Fibroblast of villous mesenchyme (primary cell): ENCODE results near the gene AUTS2. TPM values are rescaled to one million over a fixed set of nuclear protein-coding genes. Genes with fewer than 3 reads are reported as not detected.

Experiments
- DNase-seq: peaks from one replicate; pipeline ENCODE4 v3.0.0-alpha.2; 2010; ENCODE audit warnings: low read depth
- H3K4me3 ChIP-seq: 2 replicates; pipeline ENCODE4 v1.5.1; 2011; ENCODE audit warnings: low read depth, mild to moderate bottlenecking, low read length
- total RNA-seq: library from RNA; depleted of rRNA; stranded (reverse); fragments of >200 nt; gene quantifications from 2 replicates; pipeline ENCODE4 v1.2.3, GENCODE V29; 2012
- TF ChIP-seq, protein P1 (sequence below): IDR thresholded peaks from 2 replicates; pipeline ENCODE4 v1.5.1; 2012; ENCODE audit warnings: low read depth, mild to moderate bottlenecking, low read length; ENCODE audit not compliant: insufficient read depth

Gene AUTS2
- total RNA-seq, 1 donor, result 3.9 TPM

DNA sequence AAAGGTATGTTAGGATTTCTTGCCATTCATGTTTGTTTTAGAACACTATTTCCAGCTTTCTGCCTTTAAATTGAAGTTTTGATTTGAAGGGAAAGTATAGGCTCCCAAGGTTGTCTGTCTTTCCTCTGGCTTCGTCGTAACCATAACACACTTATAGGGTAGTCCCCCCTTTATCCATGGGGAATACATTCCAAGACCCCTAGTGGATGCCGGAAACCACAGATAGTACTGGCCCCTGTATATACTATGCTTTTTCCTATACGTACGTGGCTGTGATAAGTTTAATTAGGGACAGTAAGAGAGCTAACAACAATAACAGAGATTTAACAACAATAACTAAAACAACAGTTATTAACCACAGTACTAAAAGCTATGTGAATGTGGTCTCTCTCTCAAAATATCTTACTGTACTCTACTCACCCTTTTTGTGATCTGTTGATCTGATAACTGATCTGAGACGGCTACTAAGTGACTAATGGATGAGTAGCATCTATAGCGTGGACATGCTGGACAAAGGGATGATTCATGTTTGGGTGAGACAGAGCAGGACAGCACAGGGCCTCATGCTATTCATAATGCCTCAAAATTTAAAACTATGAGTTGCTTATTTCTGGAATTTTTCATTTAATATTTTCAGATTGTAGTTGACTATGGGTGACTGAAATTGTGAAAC, 273.1 kb downstream of the AUTS2 start:
- peak; percentile 9 for DNase-seq
- TF ChIP-seq, protein P1, sequence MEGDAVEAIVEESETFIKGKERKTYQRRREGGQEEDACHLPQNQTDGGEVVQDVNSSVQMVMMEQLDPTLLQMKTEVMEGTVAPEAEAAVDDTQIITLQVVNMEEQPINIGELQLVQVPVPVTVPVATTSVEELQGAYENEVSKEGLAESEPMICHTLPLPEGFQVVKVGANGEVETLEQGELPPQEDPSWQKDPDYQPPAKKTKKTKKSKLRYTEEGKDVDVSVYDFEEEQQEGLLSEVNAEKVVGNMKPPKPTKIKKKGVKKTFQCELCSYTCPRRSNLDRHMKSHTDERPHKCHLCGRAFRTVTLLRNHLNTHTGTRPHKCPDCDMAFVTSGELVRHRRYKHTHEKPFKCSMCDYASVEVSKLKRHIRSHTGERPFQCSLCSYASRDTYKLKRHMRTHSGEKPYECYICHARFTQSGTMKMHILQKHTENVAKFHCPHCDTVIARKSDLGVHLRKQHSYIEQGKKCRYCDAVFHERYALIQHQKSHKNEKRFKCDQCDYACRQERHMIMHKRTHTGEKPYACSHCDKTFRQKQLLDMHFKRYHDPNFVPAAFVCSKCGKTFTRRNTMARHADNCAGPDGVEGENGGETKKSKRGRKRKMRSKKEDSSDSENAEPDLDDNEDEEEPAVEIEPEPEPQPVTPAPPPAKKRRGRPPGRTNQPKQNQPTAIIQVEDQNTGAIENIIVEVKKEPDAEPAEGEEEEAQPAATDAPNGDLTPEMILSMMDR, result no peak
- no peak overlapping the region for H3K4me3 ChIP-seq

DNA sequence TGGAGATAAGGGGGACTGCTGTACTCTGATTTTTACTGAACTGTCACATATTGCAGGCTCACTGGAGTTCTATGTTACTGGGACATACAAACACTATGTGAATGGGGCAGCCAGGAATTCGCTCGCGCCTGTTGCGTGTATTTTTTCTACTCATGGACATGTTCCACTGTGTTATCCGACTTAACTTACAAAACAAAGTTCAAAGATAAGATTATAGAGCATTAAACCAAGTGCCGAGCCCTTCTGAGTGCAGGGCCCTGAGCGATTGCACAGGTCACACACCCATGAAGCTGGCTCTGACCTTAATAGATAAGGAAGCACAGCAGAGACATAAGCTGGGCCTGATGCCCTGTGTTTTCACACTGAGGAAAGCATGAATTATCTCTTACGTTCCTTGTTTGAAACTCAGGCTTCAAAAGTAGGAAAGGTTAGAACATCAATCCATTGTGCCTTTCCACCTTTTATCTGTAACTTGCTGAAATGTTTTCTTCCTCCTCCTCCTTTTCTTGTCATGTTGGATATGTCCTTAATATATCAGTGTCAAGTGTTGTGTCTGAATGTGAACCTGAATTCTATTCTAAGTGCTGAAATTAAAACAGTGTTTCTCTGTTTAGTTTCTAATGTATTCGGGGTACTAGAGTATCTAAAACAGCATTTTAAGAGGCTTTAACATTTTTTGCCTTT, 273.8 kb downstream of the AUTS2 start:
- TF ChIP-seq, protein P1, result no peak

DNA sequence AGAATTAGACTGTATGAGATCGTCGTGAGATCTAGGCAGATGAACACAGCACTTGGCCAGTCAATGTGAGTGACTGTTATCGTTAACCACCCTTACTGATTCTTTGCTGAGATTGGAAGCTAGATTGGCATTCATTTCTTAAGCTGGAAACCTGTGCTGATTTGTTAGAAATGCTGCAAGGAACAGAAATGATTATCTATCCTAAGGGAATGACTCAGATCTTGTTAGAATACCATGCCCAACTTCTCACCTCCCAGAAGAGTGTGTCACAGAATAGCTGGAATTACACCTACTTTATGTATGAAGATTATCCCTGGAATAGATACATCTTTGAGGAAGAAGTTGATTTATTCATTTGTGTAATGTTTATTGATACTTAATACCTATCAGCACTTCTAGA, 275.2 kb downstream of the AUTS2 start:
- DNase-seq, result no peak
- H3K4me3 ChIP-seq, result no peak overlapping the region
- TF ChIP-seq, protein P1, result no peak

More for the DNA sequence above, 273.8 kb downstream of the AUTS2 start:
- DNase-seq, result no peak
- no peak overlapping the region for H3K4me3 ChIP-seq

DNA sequence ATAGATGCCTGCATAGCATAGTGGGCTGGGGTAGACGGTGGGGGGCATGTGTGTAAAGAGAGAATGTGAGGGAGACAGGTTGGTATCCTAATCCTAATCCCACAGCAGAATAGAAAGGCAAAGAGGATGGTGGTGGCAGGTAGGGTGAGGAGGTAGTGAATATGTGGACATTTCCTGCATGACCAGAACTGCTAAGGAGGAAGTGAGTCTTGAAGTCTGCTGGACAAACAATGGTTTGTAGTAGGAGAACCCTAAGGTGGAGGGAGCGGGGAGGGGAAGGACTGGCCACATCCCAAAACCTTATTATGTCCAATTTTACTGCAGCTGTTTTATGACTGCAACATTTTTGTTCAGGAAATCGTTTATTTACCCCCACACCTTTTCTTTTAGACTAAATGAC, 279.7 kb downstream of the AUTS2 start:
- TF ChIP-seq, protein P1, result no peak

DNA sequence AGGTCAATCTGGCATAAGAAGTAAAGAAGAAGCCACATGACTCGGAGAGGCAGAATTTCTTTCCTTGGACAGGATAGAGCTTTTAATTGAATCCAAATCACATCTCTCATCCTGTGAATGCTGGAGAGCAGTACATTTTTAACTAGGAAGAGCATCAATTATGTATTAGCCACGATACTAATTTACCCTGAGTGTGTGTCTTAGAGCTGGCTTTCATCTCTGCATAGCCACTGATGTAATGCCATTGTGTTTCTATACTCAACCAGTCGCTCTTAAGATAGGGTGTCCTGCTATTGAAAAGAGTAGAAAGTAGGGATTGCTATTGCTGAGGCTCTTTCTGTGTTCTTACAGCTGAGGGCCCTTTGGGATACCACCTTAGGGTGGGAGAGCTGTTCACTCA, 280.3 kb downstream of the AUTS2 start:
- no peak for DNase-seq
- TF ChIP-seq, protein P1, result no peak

More for the DNA sequence above, 279.7 kb downstream of the AUTS2 start:
- H3K4me3 ChIP-seq, result no peak overlapping the region
- DNase-seq, result no peak

DNA sequence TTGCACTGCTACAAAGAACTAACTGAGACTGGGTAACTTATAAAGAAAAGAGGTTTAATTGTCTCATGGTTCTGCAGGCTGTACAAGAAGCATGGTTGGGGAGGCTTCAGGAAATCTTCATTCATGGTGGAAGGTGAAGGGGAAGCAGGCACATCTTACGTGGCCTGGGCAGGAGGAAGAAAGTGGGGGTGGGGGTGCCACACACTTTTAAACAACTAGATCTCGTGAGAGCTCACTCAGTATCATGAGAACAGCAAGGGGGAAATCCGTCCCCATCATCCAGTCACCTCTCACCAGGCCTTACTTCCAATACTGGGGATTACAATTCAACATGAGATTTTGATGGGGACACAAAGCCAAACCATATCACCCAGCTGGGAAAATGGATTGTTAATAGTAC, 281.7 kb downstream of the AUTS2 start:
- DNase-seq, result no peak
- H3K4me3 ChIP-seq, result no peak overlapping the region
- TF ChIP-seq, protein P1, result no peak

More for the DNA sequence above, 280.3 kb downstream of the AUTS2 start:
- no peak overlapping the region for H3K4me3 ChIP-seq
